PC-9 (cell line): Measurements from ENCODE around the gene AMZ1.

Experiments used
- EZH2 ChIP-seq: fragments of 200-600 bp; sonication (generic); IDR thresholded peaks from 2 replicates; pipeline ENCODE4 v1.8.0; 2017; ENCODE audit warnings: antibody characterized with exemption, low read depth
- TF ChIP-seq, protein P1 (sequence below): fragments of 200-600 bp; sonication (generic); conservative IDR thresholded peaks from 2 replicates; pipeline ENCODE4 v1.6.1; 2017; ENCODE audit warnings: mixed run types, antibody characterized with exemption, mild to moderate bottlenecking, moderate library complexity

DNA sequence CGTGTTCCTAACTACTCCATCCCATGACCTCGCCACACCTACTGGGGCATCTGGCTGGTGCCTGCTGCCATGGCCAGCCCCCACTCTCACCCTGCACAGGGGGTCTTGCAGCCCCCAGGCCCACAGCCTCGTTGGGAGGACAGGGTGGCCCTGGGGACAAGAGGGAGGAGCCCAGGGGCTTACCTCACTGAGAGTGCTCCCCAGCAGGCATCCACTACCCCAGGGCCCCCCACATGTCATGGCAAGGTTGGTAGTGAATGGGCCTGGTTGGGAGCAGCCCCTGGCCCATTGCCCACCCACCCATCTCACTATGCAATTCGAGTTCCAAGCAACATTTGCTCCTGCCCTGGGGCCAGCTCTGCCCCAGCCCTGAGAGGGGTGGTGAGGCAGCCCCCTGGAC is 24.0 kb upstream of the AMZ1 start:
- TF ChIP-seq, protein P1, sequence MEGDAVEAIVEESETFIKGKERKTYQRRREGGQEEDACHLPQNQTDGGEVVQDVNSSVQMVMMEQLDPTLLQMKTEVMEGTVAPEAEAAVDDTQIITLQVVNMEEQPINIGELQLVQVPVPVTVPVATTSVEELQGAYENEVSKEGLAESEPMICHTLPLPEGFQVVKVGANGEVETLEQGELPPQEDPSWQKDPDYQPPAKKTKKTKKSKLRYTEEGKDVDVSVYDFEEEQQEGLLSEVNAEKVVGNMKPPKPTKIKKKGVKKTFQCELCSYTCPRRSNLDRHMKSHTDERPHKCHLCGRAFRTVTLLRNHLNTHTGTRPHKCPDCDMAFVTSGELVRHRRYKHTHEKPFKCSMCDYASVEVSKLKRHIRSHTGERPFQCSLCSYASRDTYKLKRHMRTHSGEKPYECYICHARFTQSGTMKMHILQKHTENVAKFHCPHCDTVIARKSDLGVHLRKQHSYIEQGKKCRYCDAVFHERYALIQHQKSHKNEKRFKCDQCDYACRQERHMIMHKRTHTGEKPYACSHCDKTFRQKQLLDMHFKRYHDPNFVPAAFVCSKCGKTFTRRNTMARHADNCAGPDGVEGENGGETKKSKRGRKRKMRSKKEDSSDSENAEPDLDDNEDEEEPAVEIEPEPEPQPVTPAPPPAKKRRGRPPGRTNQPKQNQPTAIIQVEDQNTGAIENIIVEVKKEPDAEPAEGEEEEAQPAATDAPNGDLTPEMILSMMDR = no peak
- TF ChIP-seq EZH2 = no peak
